Osteoblast (primary cell): ENCODE data around the gene RALA. TPM values are rescaled to one million over a fixed set of nuclear protein-coding genes. Genes with fewer than 3 reads are reported as not detected.

Experiments
- DNase-seq: peaks from one replicate; pipeline ENCODE4 v3.0.0; 2011; ENCODE audit warnings: low spot score, mixed read lengths; ENCODE audit not compliant: insufficient read length; ENCODE audit errors: missing footprints
- H2AFZ ChIP-seq: 2 replicates; pipeline ENCODE4 v1.6.0; 2011; ENCODE audit warnings: mild to moderate bottlenecking, low read length
- H3K27ac ChIP-seq: 2 replicates; pipeline ENCODE4 v1.5.1; 2011; ENCODE audit warnings: mild to moderate bottlenecking, low read depth, low read length, moderate library complexity
- H3K27me3 ChIP-seq: 2 replicates; pipeline ENCODE4 v1.6.0; 2012; ENCODE audit warnings: mild to moderate bottlenecking, control low read depth, inconsistent platforms, low read length, moderate library complexity; ENCODE audit not compliant: insufficient read depth
- H3K36me3 ChIP-seq: 2 replicates; pipeline ENCODE4 v1.5.1; 2011; ENCODE audit warnings: mild to moderate bottlenecking, low read length, control low read depth, moderate library complexity; ENCODE audit not compliant: insufficient read depth
- H3K4me1 ChIP-seq: 2 replicates; pipeline ENCODE4 v1.5.1; 2011; ENCODE audit warnings: mild to moderate bottlenecking, low read length, control low read depth, moderate library complexity; ENCODE audit not compliant: insufficient read depth
- H3K4me2 ChIP-seq: 2 replicates; pipeline ENCODE4 v1.6.0; 2011; ENCODE audit warnings: mild to moderate bottlenecking, low read length; ENCODE audit not compliant: insufficient read depth
- H3K4me3 ChIP-seq: fragments of 200-600 bp; sonication (generic); 3 replicates; pipeline ENCODE4 v1.5.1; 2012; ENCODE audit warnings: mild to moderate bottlenecking, low read length, inconsistent platforms; ENCODE audit not compliant: insufficient read depth
- H3K79me2 ChIP-seq: 2 replicates; pipeline ENCODE4 v1.6.0; 2012; ENCODE audit warnings: mild to moderate bottlenecking, low read length, control low read depth, inconsistent platforms; ENCODE audit not compliant: insufficient read depth
- H3K9me3 ChIP-seq: 2 replicates; pipeline ENCODE4 v1.5.1; 2011; ENCODE audit warnings: low read depth, low read length, control low read depth
- H4K20me1 ChIP-seq: 2 replicates; pipeline ENCODE4 v1.6.0; 2012; ENCODE audit warnings: mild to moderate bottlenecking, low read length, control low read depth; ENCODE audit not compliant: insufficient read depth
- total RNA-seq: library from RNA; depleted of rRNA; stranded (reverse); fragments of >200 nt; gene quantifications from 2 replicates; pipeline ENCODE4 v1.2.3, GENCODE V29; 2012
- TF ChIP-seq, protein P1 (sequence below): IDR thresholded peaks from 2 replicates; pipeline ENCODE4 v1.5.1; 2011; ENCODE audit warnings: mild to moderate bottlenecking, low read depth, low read length, moderate library complexity; ENCODE audit errors: extremely low read depth

RALA gene
- total RNA-seq, 1 donor = 38.4 TPM

DNA sequence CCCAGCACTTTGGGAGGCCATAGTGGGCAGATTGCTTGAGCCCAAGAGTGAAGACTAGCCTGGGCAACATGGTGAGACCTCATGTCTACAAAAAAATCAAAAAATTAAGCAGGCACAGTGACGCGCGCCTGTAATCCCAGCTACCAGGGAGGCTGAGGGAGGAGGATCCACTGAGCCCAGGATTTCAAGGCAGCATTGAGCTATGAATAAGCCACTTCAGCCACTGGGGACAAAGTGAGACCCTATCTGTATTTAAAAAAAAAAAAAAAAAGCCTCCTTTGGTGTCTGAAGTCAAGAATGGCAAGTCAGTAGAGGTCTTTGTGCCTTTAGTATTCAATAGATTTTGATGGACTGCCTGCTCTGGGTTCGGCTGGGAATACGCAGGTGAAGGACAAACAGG lies 85.7 kb downstream of the RALA start:
- Histone ChIP-seq H3K79me2 (no peaks in the 10 kb centered on the region), H3K36me3 (peaks cover 11% of the 10 kb centered on the region), H2AFZ (no peak overlapping the region), H3K4me2 (no peak overlapping the region), H3K4me3 (no peak overlapping the region), H3K4me1 (peaks cover 4% of the 10 kb centered on the region), H4K20me1 (peaks cover 3% of the 10 kb centered on the region), H3K27ac (no peak overlapping the region), H3K9me3 (no peaks in the 10 kb centered on the region), H3K27me3 (no peaks in the 10 kb centered on the region)
- TF ChIP-seq, protein P1, sequence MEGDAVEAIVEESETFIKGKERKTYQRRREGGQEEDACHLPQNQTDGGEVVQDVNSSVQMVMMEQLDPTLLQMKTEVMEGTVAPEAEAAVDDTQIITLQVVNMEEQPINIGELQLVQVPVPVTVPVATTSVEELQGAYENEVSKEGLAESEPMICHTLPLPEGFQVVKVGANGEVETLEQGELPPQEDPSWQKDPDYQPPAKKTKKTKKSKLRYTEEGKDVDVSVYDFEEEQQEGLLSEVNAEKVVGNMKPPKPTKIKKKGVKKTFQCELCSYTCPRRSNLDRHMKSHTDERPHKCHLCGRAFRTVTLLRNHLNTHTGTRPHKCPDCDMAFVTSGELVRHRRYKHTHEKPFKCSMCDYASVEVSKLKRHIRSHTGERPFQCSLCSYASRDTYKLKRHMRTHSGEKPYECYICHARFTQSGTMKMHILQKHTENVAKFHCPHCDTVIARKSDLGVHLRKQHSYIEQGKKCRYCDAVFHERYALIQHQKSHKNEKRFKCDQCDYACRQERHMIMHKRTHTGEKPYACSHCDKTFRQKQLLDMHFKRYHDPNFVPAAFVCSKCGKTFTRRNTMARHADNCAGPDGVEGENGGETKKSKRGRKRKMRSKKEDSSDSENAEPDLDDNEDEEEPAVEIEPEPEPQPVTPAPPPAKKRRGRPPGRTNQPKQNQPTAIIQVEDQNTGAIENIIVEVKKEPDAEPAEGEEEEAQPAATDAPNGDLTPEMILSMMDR = no peak
- no peak for DNase-seq

DNA sequence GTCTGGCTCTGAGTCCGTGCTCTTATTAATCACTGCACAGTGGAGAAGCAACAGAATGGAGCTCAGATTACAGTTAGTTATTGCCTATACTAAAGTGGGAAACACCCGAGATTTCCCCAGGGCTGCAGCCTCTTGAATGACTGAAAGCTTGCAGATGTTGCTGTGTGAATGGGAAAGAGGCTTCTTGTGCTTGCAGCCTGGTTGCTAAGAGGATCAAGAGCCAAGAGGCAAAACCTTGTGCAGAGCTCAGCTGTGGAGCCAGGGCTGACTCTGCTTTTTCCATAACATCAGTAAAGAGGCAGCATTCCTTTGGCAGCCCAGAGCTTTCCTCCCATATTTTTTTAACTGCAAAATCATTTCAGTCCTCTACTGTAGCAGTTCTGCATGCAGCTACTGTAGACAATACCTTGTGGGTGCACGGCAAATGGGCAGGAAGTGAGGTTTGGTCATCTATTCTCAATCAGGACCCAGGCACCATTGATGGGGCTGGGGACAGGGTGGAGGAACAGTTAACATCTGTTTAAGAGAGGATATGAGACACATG lies 86.5 kb downstream of the RALA start:
- DNase-seq = peak; percentile 73
- H4K20me1 ChIP-seq = peaks cover 3% of the 10 kb centered on the region
- no peak overlapping the region for H2AFZ ChIP-seq
- no peak overlapping the region for H3K4me3 ChIP-seq
- TF ChIP-seq, protein P1 = no peak
- H3K36me3 ChIP-seq = peaks cover 11% of the 10 kb centered on the region
- no peaks in the 10 kb centered on the region for H3K9me3 ChIP-seq
- H3K4me1 ChIP-seq = peaks cover 4% of the 10 kb centered on the region
- H3K4me2 ChIP-seq = no peak overlapping the region
- no peaks in the 10 kb centered on the region for H3K27me3 ChIP-seq
- no peaks in the 10 kb centered on the region for H3K79me2 ChIP-seq
- no peak overlapping the region for H3K27ac ChIP-seq

DNA sequence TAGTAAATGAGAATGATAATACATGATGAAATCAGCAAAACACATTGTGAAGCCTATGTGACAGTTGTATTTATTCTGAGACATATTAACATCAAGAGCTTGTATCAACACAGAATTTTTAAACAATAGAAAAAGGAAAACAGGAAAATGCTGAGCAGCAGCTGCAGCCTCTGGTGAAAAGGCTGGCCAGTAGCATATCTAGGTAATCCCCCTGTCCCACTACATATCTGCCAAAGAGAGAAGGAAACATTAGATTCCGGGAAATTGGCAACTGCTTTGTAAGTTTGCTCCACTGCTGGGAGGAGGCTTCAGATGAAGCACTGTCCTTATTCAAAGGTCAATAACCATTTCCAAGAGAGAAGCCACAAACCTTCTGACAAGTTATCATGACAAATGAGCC lies 89.4 kb downstream of the RALA start:
- TF ChIP-seq, protein P1 = no peak
- Histone ChIP-seq H2AFZ (no peak overlapping the region), H3K27ac (no peak overlapping the region), H3K79me2 (no peaks in the 10 kb centered on the region), H4K20me1 (no peaks in the 10 kb centered on the region), H3K36me3 (no peaks in the 10 kb centered on the region), H3K4me1 (peaks cover 4% of the 10 kb centered on the region), H3K4me3 (no peak overlapping the region), H3K27me3 (no peaks in the 10 kb centered on the region), H3K9me3 (no peaks in the 10 kb centered on the region), H3K4me2 (no peak overlapping the region)
- DNase-seq = no peak

DNA sequence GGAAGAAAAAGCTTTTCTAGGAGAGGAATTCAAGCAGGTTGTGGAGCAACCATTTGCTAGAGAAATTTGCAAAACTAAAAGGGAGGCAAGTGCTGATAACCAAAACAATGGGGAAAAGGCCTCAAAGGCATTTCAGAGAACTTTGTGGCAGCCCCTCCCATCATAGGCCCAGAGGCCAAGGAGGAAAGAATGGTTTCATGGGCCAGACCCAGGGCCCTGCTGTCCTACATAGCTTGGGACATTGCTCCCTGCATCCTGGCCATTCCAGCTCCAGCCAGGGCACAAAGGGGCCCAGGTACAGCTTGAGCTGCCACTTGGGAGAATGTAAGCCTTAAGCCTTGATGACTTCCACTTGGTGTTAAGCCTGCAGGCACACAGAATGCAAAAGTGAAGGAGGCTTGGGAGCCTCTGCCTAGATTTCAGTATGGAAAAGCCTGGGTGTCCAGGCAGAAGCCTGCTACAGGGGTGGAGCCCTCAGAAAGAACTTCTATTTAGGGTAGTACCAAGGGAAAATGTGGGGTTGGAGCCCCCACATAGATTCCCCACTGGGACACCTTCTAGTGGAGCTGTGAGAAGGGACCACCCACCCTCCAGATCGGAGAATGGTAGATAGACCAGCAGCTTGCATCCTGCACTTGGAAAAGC lies 91.2 kb downstream of the RALA start:
- H3K79me2 ChIP-seq = no peaks in the 10 kb centered on the region
- TF ChIP-seq, protein P1 = no peak

More for the DNA sequence above, 91.2 kb downstream of the RALA start:
- Histone ChIP-seq H3K27me3 (no peaks in the 10 kb centered on the region), H3K9me3 (no peaks in the 10 kb centered on the region), H3K4me2 (no peak overlapping the region), H3K36me3 (no peaks in the 10 kb centered on the region), H3K27ac (no peak overlapping the region), H2AFZ (no peak overlapping the region), H3K4me3 (no peak overlapping the region), H3K4me1 (no peaks in the 10 kb centered on the region), H4K20me1 (no peaks in the 10 kb centered on the region)
- DNase-seq = no peak
